HEK293 (cell line): Measurements from ENCODE around the gene SLC25A20.

Source experiments
- CTCF ChIA-PET: fragments of 350-600 bp; formaldehyde crosslinking; extraction: SDS; loops from one replicate; lab custom pipeline; 2021; ENCODE audit warnings: antibody characterized with exemption; lab: Yijun Ruan, JAX
- POLR2A ChIA-PET: fragments of 300-600 bp; formaldehyde crosslinking; extraction: SDS; loops from one replicate; lab custom pipeline; 2020; ENCODE audit warnings: antibody characterized with exemption, inconsistent platforms; lab: Yijun Ruan, JAX
- H3K27ac ChIP-seq: fragments of 200-500 bp; sonication (Bioruptor generic); 2 replicates; pipeline ENCODE4 v1.5.1; 2014; ENCODE audit warnings: low read depth, low read length, control low read depth, inconsistent platforms; ENCODE audit errors: extremely low read depth
- H3K36me3 ChIP-seq, 2 experiments: fragments of 200-500 bp in 1 of 2; sonication (Bioruptor generic) in 1 of 2; 1 replicate in 1 of 2; 2 replicates in 1 of 2; pipeline ENCODE4 v1.5.1; 2014 to 2017; ENCODE audit warnings: inconsistent platforms in 2 of 2, low read length in 2 of 2; ENCODE audit not compliant: control insufficient read depth in 2 of 2, insufficient read depth in 1 of 2
- H3K4me1 ChIP-seq: fragments of 200-500 bp; sonication (Bioruptor generic); 2 replicates; pipeline ENCODE4 v1.5.1; 2014; ENCODE audit warnings: mild to moderate bottlenecking, low read length, inconsistent platforms; ENCODE audit not compliant: control insufficient read depth, insufficient read depth
- H3K4me3 ChIP-seq: 2 replicates; pipeline ENCODE4 v1.5.1; 2011; ENCODE audit warnings: low read depth, mild to moderate bottlenecking, control low read depth, low read length, moderate library complexity
- H3K9me3 ChIP-seq: fragments of 200-500 bp; sonication (Bioruptor generic); 2 replicates; pipeline ENCODE4 v1.5.1; 2014; ENCODE audit warnings: low read depth, low read length, inconsistent platforms; ENCODE audit not compliant: control insufficient read depth, insufficient read depth
- HOXC10 ChIP-seq: sonication (generic); formaldehyde crosslinking; IDR thresholded peaks from 2 replicates; pipeline ENCODE4 v1.8.1; 2023; ENCODE audit warnings: mild to moderate bottlenecking, missing genetic modification reagents
- MEIS1 ChIP-seq: sonication (generic); formaldehyde crosslinking; IDR thresholded peaks from 2 replicates; pipeline ENCODE4 v1.8.1; 2022; ENCODE audit warnings: missing genetic modification reagents, mild to moderate bottlenecking, borderline replicate concordance
- PRDM1 ChIP-seq: fragments of 450-650 bp; formaldehyde crosslinking; IDR thresholded peaks from 2 replicates; pipeline ENCODE4; 2016; ENCODE audit warnings: missing biosample characterization, missing genetic modification characterization
- SALL2 ChIP-seq: fragments of 450-650 bp; formaldehyde crosslinking; IDR thresholded peaks from 2 replicates; pipeline ENCODE4 v1.5.0; 2017; ENCODE audit warnings: missing biosample characterization, mild to moderate bottlenecking, missing genetic modification characterization, borderline replicate concordance
- SETDB1 ChIP-seq: IDR thresholded peaks from one replicate; pipeline ENCODE4 v1.6.1; 2017; ENCODE audit warnings: mild to moderate bottlenecking, low read length, moderate library complexity, mixed read lengths; ENCODE audit not compliant: insufficient read length
- SP7 ChIP-seq: fragments of 450-650 bp; formaldehyde crosslinking; IDR thresholded peaks from 2 replicates; pipeline ENCODE4 v1.5.1; 2016; ENCODE audit warnings: missing biosample characterization, missing genetic modification characterization
- ZNF132 ChIP-seq: fragments of 450-650 bp; formaldehyde crosslinking; IDR thresholded peaks from 2 replicates; pipeline ENCODE4 v1.5.1; 2017; ENCODE audit warnings: missing biosample characterization, missing genetic modification characterization, borderline replicate concordance
- ZNF24 ChIP-seq: fragments of 450-650 bp; formaldehyde crosslinking; IDR thresholded peaks from 2 replicates; pipeline ENCODE4 v1.5.1; 2016; ENCODE audit warnings: missing biosample characterization, missing genetic modification characterization
- ZNF324 ChIP-seq: fragments of 450-650 bp; formaldehyde crosslinking; IDR thresholded peaks from 2 replicates; pipeline ENCODE4 v1.5.1; 2016; ENCODE audit warnings: missing biosample characterization, missing genetic modification characterization
- ZNF362 ChIP-seq: fragments of 450-650 bp; formaldehyde crosslinking; IDR thresholded peaks from 2 replicates; pipeline ENCODE4 v1.5.1; 2016; ENCODE audit warnings: missing biosample characterization, missing genetic modification characterization
- ZNF501 ChIP-seq: fragments of 450-650 bp; formaldehyde crosslinking; IDR thresholded peaks from 2 replicates; pipeline ENCODE4 v1.5.1; 2016; ENCODE audit warnings: missing biosample characterization, missing genetic modification characterization
- ZNF529 ChIP-seq: fragments of 450-650 bp; formaldehyde crosslinking; IDR thresholded peaks from 2 replicates; pipeline ENCODE4 v1.5.1; 2017; ENCODE audit warnings: missing genetic modification characterization, missing biosample characterization; ENCODE audit not compliant: insufficient replicate concordance
- ZNF596 ChIP-seq: fragments of 450-650 bp; IDR thresholded peaks from 2 replicates; pipeline ENCODE4 v1.5.0; 2018; ENCODE audit warnings: missing biosample characterization, mild to moderate bottlenecking, missing genetic modification characterization, moderate library complexity
- ZNF664 ChIP-seq: fragments of 450-650 bp; formaldehyde crosslinking; IDR thresholded peaks from 2 replicates; pipeline ENCODE4 v1.5.1; 2016; ENCODE audit warnings: missing biosample characterization, missing genetic modification characterization
- TF ChIP-seq, protein P1 (sequence below): fragments of 450-650 bp; formaldehyde crosslinking; IDR thresholded peaks from 2 replicates; pipeline ENCODE4 v1.5.1; 2017; ENCODE audit warnings: missing biosample characterization, missing genetic modification characterization
- TF ChIP-seq, protein P2 (sequence below): fragments of 450-650 bp; formaldehyde crosslinking; IDR thresholded peaks from 2 replicates; pipeline ENCODE4 v1.5.1; 2016; ENCODE audit warnings: missing biosample characterization, missing genetic modification characterization

The SLC25A20 gene

GRCh38 chr3:48945891-48946549, 47.3 kb upstream of the SLC25A20 start:
- no peak overlapping the region for H3K4me3 ChIP-seq
- peaks cover 0 to 21% of the 10 kb centered on the region in 2 experiments; a peak in 2 of 3 replicates for H3K36me3 ChIP-seq
- CTCF ChIA-PET: no interaction called here
- no peaks in the 10 kb centered on the region for H3K9me3 ChIP-seq
- no peak overlapping the region for H3K27ac ChIP-seq
- POLR2A ChIA-PET: no interaction called here
- H3K4me1 ChIP-seq: no peaks in the 10 kb centered on the region; the same call in 1 of the 2 replicates
- TF ChIP-seq ZNF132: no peak
- no peak for TF ChIP-seq ZNF501 (tag by site-specific recombination)
- no peak for TF ChIP-seq MEIS1 (CRISPR knock-in tag)
- TF ChIP-seq, all 188 proteins: peak for 0

DNA sequence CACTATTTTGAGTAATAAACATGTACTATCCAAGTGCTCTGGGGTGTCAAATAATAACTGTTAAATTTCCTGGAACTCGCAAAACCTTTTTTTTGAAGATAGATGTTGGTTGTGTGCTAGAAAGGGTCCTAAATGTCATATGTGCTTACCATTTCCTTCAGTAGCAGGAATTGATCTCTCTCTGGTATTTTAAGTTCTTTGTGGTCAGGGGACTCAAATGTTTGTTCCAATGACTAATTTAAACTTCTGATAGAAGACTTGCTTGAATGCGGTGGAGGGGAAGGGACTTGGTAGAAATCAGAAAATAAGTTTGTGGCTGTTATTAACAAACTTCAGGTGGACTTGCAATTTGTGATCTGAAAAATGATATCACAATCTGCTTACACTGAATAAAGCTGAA, 46.8 kb upstream of the SLC25A20 start:
- H3K36me3 ChIP-seq: peaks cover 0 to 21% of the 10 kb centered on the region in 2 experiments; a peak in 2 of 3 replicates
- H3K4me3 ChIP-seq: no peak overlapping the region

GRCh38 chr3:48938689-48939088, 40.0 kb upstream of the SLC25A20 start:
- peak; percentile 95 for TF ChIP-seq ZNF529 (tag by site-specific recombination)
- no peak for TF ChIP-seq ZNF24 (tag by site-specific recombination)
- ChIA-PET CTCF (no interaction called here), POLR2A (no interaction called here)
- Histone ChIP-seq H3K4me3 (no peak overlapping the region), H3K36me3 (peaks cover 0 to 33% of the 10 kb centered on the region in 2 experiments; a peak in 2 of 3 replicates), H3K27ac (no peak overlapping the region), H3K9me3 (no peaks in the 10 kb centered on the region), H3K4me1 (no peaks in the 10 kb centered on the region)

More for the DNA sequence above, 46.8 kb upstream of the SLC25A20 start:
- no peak overlapping the region for H3K27ac ChIP-seq
- H3K9me3 ChIP-seq: no peaks in the 10 kb centered on the region
- ChIA-PET POLR2A (no interaction called here), CTCF (interaction anchor here (0.6 kb wide), 1 partner anchor 37 kb away, joined by 3 read pairs; no protein-coding TSS in a partner anchor)
- no peak for TF ChIP-seq ZNF664 (tag by site-specific recombination)
- no peak for TF ChIP-seq PRDM1 (tag by site-specific recombination)
- TF ChIP-seq ZNF362: no peak
- H3K4me1 ChIP-seq: no peaks in the 10 kb centered on the region; the same call in 1 of the 2 replicates

DNA sequence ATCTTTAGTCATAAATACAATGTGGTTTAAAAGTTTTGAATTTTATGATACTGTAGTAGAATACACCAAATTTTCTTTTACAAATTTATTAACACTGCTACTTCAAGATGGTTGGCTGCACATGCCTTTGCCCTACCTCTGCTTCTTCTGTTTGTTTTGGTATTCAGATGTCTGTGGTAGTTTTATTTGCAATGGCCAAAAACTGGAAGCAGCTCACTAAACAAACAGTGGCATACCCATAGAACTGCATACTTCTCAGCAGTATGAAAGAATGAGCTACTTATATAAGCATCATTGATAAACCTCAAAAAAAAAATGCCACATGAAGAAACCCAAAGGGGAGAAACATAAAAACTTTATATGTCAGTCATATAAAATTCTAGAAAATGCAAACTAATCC, 39.5 kb upstream of the SLC25A20 start:
- CTCF ChIA-PET: no interaction called here
- no peak for TF ChIP-seq ZNF596 (tag by site-specific recombination)
- TF ChIP-seq SALL2 (tag by site-specific recombination): no peak
- TF ChIP-seq SETDB1: no peak
- no peak for TF ChIP-seq ZNF324
- TF ChIP-seq SP7: no peak
- TF ChIP-seq, protein P1, sequence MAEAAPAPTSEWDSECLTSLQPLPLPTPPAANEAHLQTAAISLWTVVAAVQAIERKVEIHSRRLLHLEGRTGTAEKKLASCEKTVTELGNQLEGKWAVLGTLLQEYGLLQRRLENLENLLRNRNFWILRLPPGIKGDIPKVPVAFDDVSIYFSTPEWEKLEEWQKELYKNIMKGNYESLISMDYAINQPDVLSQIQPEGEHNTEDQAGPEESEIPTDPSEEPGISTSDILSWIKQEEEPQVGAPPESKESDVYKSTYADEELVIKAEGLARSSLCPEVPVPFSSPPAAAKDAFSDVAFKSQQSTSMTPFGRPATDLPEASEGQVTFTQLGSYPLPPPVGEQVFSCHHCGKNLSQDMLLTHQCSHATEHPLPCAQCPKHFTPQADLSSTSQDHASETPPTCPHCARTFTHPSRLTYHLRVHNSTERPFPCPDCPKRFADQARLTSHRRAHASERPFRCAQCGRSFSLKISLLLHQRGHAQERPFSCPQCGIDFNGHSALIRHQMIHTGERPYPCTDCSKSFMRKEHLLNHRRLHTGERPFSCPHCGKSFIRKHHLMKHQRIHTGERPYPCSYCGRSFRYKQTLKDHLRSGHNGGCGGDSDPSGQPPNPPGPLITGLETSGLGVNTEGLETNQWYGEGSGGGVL (tag by site-specific recombination): no peak
- TF ChIP-seq, protein P2, sequence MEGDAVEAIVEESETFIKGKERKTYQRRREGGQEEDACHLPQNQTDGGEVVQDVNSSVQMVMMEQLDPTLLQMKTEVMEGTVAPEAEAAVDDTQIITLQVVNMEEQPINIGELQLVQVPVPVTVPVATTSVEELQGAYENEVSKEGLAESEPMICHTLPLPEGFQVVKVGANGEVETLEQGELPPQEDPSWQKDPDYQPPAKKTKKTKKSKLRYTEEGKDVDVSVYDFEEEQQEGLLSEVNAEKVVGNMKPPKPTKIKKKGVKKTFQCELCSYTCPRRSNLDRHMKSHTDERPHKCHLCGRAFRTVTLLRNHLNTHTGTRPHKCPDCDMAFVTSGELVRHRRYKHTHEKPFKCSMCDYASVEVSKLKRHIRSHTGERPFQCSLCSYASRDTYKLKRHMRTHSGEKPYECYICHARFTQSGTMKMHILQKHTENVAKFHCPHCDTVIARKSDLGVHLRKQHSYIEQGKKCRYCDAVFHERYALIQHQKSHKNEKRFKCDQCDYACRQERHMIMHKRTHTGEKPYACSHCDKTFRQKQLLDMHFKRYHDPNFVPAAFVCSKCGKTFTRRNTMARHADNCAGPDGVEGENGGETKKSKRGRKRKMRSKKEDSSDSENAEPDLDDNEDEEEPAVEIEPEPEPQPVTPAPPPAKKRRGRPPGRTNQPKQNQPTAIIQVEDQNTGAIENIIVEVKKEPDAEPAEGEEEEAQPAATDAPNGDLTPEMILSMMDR (tag by site-specific recombination): no peak
- no peak for TF ChIP-seq HOXC10 (CRISPR knock-in tag)
- Histone ChIP-seq H3K9me3 (no peaks in the 10 kb centered on the region), H3K36me3 (peaks cover 0 to 34% of the 10 kb centered on the region in 2 experiments; a peak in 2 of 3 replicates), H3K27ac (no peak overlapping the region), H3K4me3 (no peak overlapping the region), H3K4me1 (no peaks in the 10 kb centered on the region)
- POLR2A ChIA-PET: no interaction called here
